HepG2 (cell line): ENCODE measurements around the gene LTBR. TPM values are rescaled to one million over a fixed set of nuclear protein-coding genes. Genes with fewer than 3 reads are reported as not detected.

Experiments
- ATAC-seq: fragments of 200-7000 bp; cut with Tn5 transposase; 3 replicates; pipeline ENCODE4 v1.9.1; 2020; ENCODE audit warnings: mild to moderate bottlenecking, moderate library complexity
- BruUV-seq: library from RNA; stranded (reverse); fragments of 400-500 nt; replicated peaks from 2 replicates; lab custom pipeline; 2021; lab: Mats Ljungman, UMichigan
- CTCF ChIA-PET: fragments of 300-600 bp; formaldehyde crosslinking; extraction: SDS; loops from one replicate; lab custom pipeline; 2021; ENCODE audit warnings: low total read pairs, inconsistent platforms, low intra/inter-chr PET ratio; lab: Yijun Ruan, JAX
- POLR2A ChIA-PET: fragments of 350-600 bp; sonication (Branson Sonifier 250); formaldehyde crosslinking; loops from one replicate; lab custom pipeline; 2020; ENCODE audit warnings: antibody characterized with exemption, inconsistent platforms; lab: Yijun Ruan, JAX
- DNase-seq: peaks from one replicate; pipeline ENCODE4 v3.0.0-alpha.2; 2015; ENCODE audit warnings: low spot score
- FAIRE-seq: peaks from 3 replicates; lab custom pipeline; 2011; peaks lifted over from hg19 to GRCh38; lab: Jason Lieb, UNC
- H2AFZ ChIP-seq: one replicate; pipeline ENCODE4 v1.6.1; 2011; ENCODE audit warnings: low read length, inconsistent platforms
- H3K27ac ChIP-seq: fragments of 300-600 bp; 3 replicates; pipeline ENCODE4 v1.8.0; 2011; ENCODE audit warnings: mixed run types, mild to moderate bottlenecking, mixed read lengths, low read length, inconsistent platforms; ENCODE audit not compliant: insufficient read depth; ENCODE audit errors: extremely low read length
- H3K27me3 ChIP-seq, 2 experiments: fragments of 200-600 bp in 1 of 2; 2 replicates in 1 of 2; 3 replicates in 1 of 2; pipeline versions ENCODE4 v1.6.0 to v1.8.0; 2011; ENCODE audit warnings: low read length in 2 of 2, mild to moderate bottlenecking in 2 of 2, moderate library complexity in 2 of 2, inconsistent platforms in 1 of 2; ENCODE audit not compliant: insufficient read depth in 2 of 2, control insufficient read depth in 1 of 2
- H3K36me3 ChIP-seq, 2 experiments: fragments of 200-600 bp in 1 of 2; replicated peaks in 1 of 2; 2 replicates in 1 of 2; 3 replicates in 1 of 2; pipeline versions ENCODE4 v1.5.1 to v1.8.0; 2011; ENCODE audit warnings: low read length in 2 of 2, inconsistent platforms in 1 of 2; ENCODE audit not compliant: insufficient read depth in 2 of 2, control insufficient read depth in 1 of 2
- H3K4me1 ChIP-seq: 2 replicates; pipeline ENCODE4 v1.5.1; 2012; ENCODE audit warnings: low read length, inconsistent platforms; ENCODE audit not compliant: insufficient read depth
- H3K4me2 ChIP-seq: 2 replicates; pipeline ENCODE4 v1.6.0; 2011; ENCODE audit warnings: low read depth, low read length, inconsistent platforms
- H3K4me3 ChIP-seq, 3 experiments: fragments of 200-600 bp in 1 of 3; sonication (generic), shearing (Covaris generic) in 1 of 3; replicated peaks in 1 of 3; 2 replicates each; pipeline ENCODE4 v1.5.1; 2011 to 2016; ENCODE audit warnings: low read length in 3 of 3, inconsistent platforms in 2 of 3, low read depth in 2 of 3, mild to moderate bottlenecking in 2 of 3, control low read depth in 1 of 3, mixed read lengths in 1 of 3; ENCODE audit not compliant: insufficient read depth in 1 of 3
- H3K79me2 ChIP-seq: one replicate; pipeline ENCODE4 v1.6.1; 2011; ENCODE audit warnings: low read length, inconsistent platforms; ENCODE audit not compliant: insufficient read depth
- H3K9ac ChIP-seq: 2 replicates; pipeline ENCODE4 v1.6.0; 2011; ENCODE audit warnings: mild to moderate bottlenecking, low read depth, low read length, inconsistent platforms; ENCODE audit not compliant: insufficient read depth
- H3K9me3 ChIP-seq: 2 replicates; pipeline ENCODE4 v1.5.1; 2012; ENCODE audit warnings: mild to moderate bottlenecking, low read length
- H4K20me1 ChIP-seq: 2 replicates; pipeline ENCODE4 v1.6.0; 2011; ENCODE audit warnings: inconsistent platforms, mild to moderate bottlenecking, low read length, moderate library complexity; ENCODE audit not compliant: insufficient read depth
- AKAP8 ChIP-seq: sonication (generic); formaldehyde crosslinking; IDR thresholded peaks from 2 replicates; pipeline ENCODE4 v1.5.1; 2020; ENCODE audit warnings: mild to moderate bottlenecking, missing genetic modification reagents
- BRCA1 ChIP-seq: sonication (generic); formaldehyde crosslinking; IDR thresholded peaks from 2 replicates; pipeline ENCODE4 v1.4.0; 2020; ENCODE audit warnings: missing genetic modification reagents
- ISX ChIP-seq: sonication (generic); formaldehyde crosslinking; conservative IDR thresholded peaks from 2 replicates; pipeline ENCODE4 v1.5.0; 2020; ENCODE audit warnings: missing genetic modification reagents
- KMT2B ChIP-seq: IDR thresholded peaks from 2 replicates; pipeline ENCODE4 v1.6.1; 2016; ENCODE audit warnings: missing genetic modification reagents, missing compliant biosample characterization
- NONO ChIP-seq, 2 experiments: fragments of 450-650 bp in 1 of 2; sonication (generic) in 1 of 2; formaldehyde crosslinking in 1 of 2; IDR thresholded peaks in 1 of 2; conservative IDR thresholded peaks in 1 of 2; 2 replicates each; pipeline versions ENCODE4 v1.6.1 to v1.8.0; 2017 to 2022; ENCODE audit warnings: mild to moderate bottlenecking in 1 of 2, missing genetic modification reagents in 1 of 2, moderate library complexity in 1 of 2
- RFXAP ChIP-seq: sonication (generic); formaldehyde crosslinking; IDR thresholded peaks from 2 replicates; pipeline ENCODE4 v1.4.0; 2020; ENCODE audit warnings: missing genetic modification reagents, borderline replicate concordance
- SALL1 ChIP-seq: sonication (generic); formaldehyde crosslinking; IDR thresholded peaks from 2 replicates; pipeline ENCODE4 v1.8.0; 2022; ENCODE audit warnings: mild to moderate bottlenecking, missing genetic modification reagents
- SOX6 ChIP-seq, 2 experiments: fragments of 450-650 bp in 1 of 2; sonication (generic) in 1 of 2; formaldehyde crosslinking in 1 of 2; IDR thresholded peaks; 2 replicates each; pipeline versions ENCODE4 v1.4.0 to v1.6.1; 2017 to 2020; ENCODE audit warnings: antibody characterized with exemption in 1 of 2, mild to moderate bottlenecking in 1 of 2, missing genetic modification reagents in 1 of 2
- SP5 ChIP-seq: IDR thresholded peaks from 2 replicates; pipeline ENCODE4 v1.6.1; 2016; ENCODE audit warnings: low read depth, borderline replicate concordance
- TCF7 ChIP-seq: sonication (generic); IDR thresholded peaks from 2 replicates; pipeline ENCODE4 v1.6.1; 2016; ENCODE audit warnings: antibody characterized with exemption, low read depth
- ZBTB7A ChIP-seq: sonication (generic); formaldehyde crosslinking; IDR thresholded peaks from 2 replicates; pipeline ENCODE4 v1.8.0; 2022; ENCODE audit warnings: mild to moderate bottlenecking, missing genetic modification reagents
- ZFP82 ChIP-seq: sonication (generic); formaldehyde crosslinking; IDR thresholded peaks from 2 replicates; pipeline ENCODE4 v1.5.1; 2020; ENCODE audit warnings: mild to moderate bottlenecking, missing genetic modification reagents, borderline replicate concordance
- ZFX ChIP-seq: sonication (generic); formaldehyde crosslinking; IDR thresholded peaks from 2 replicates; pipeline ENCODE4 v1.4.0; 2020; ENCODE audit warnings: mild to moderate bottlenecking, low read depth, missing genetic modification reagents, moderate library complexity
- ZNF232 ChIP-seq: sonication (generic); formaldehyde crosslinking; IDR thresholded peaks from 2 replicates; pipeline ENCODE4 v1.4.0; 2020; ENCODE audit warnings: missing genetic modification reagents, borderline replicate concordance
- ZNF451 ChIP-seq: sonication (generic); formaldehyde crosslinking; IDR thresholded peaks from 2 replicates; pipeline ENCODE4 v1.5.0; 2020; ENCODE audit warnings: mild to moderate bottlenecking, missing genetic modification reagents
- ZNF577 ChIP-seq: sonication (generic); formaldehyde crosslinking; IDR thresholded peaks from 2 replicates; pipeline ENCODE4 v1.4.0; 2020; ENCODE audit warnings: mild to moderate bottlenecking, low read depth, missing genetic modification reagents, borderline replicate concordance
- ZNF644 ChIP-seq: IDR thresholded peaks from 2 replicates; pipeline ENCODE4 v1.6.1; 2016; ENCODE audit warnings: low read depth
- WGBS: methylation state at CpG from one replicate; pipeline ENCODE4 v1.1.6; 2017; ENCODE audit warnings: low lambda C conversion rate; 5-methylcytosine and 5-hydroxymethylcytosine counted together
- in situ Hi-C: cut with HindIII; loops from 2 replicates; pipeline ENCODE4 v1.10.0; 2017; ENCODE audit warnings: low pct_unique_long_range_greater_than_20kb; ENCODE audit not compliant: extremely low pct_ligation_motif_present
- intact Hi-C: fragments of 100-400 bp; cut with micrococcal nuclease; formaldehyde crosslinking; loops from one replicate; pipeline ENCODE4 v1.10.0; 2022; ENCODE audit not compliant: unreplicated experiment
- polyA plus RNA-seq, 8 experiments: library from polyadenylated mRNA; depleted of rRNA in 3 of 8; stranded (reverse) in 7 of 8; unstranded in 1 of 8; fragments of >200 nt; fragmentation: Illumina TruSeq in 4 of 8; extraction: Trizol in 4 of 8; gene quantifications; 2 replicates each; pipeline versions ENCODE4 v1.2.1 to v1.2.3, GENCODE V29; 2011 to 2016; ENCODE audit warnings: low read depth in 4 of 8, missing spikeins in 1 of 8, mixed read lengths in 1 of 8; ENCODE audit not compliant: insufficient read depth in 1 of 8
- total RNA-seq, 5 experiments: library from RNA; depleted of rRNA; stranded (reverse); fragments of >200 nt; fragmentation: Illumina TruSeq; extraction: Trizol; gene quantifications; 2 replicates each; pipeline ENCODE4 v1.2.3, GENCODE V29; 2016; ENCODE audit warnings: low read depth in 1 of 5
- TF ChIP-seq, protein P1 (sequence below): IDR thresholded peaks from 2 replicates; pipeline ENCODE4 v1.6.1; 2018; ENCODE audit warnings: missing genetic modification reagents, mild to moderate bottlenecking, missing compliant biosample characterization
- TF ChIP-seq, protein P2 (sequence below): sonication (generic); formaldehyde crosslinking; IDR thresholded peaks from 2 replicates; pipeline ENCODE4 v1.8.1; 2023; ENCODE audit warnings: mild to moderate bottlenecking, missing genetic modification reagents
- TF ChIP-seq, protein P3 (sequence below): sonication (generic); formaldehyde crosslinking; IDR thresholded peaks from 2 replicates; pipeline ENCODE4 v1.8.0; 2022; ENCODE audit warnings: mild to moderate bottlenecking, missing genetic modification reagents

Gene LTBR
- total and polyA plus RNA-seq, 2 of the 13 experiments (the other 11 are each of a cell fraction or from before 2014, with no cell fraction given): 31.4 to 34.8 TPM

DNA sequence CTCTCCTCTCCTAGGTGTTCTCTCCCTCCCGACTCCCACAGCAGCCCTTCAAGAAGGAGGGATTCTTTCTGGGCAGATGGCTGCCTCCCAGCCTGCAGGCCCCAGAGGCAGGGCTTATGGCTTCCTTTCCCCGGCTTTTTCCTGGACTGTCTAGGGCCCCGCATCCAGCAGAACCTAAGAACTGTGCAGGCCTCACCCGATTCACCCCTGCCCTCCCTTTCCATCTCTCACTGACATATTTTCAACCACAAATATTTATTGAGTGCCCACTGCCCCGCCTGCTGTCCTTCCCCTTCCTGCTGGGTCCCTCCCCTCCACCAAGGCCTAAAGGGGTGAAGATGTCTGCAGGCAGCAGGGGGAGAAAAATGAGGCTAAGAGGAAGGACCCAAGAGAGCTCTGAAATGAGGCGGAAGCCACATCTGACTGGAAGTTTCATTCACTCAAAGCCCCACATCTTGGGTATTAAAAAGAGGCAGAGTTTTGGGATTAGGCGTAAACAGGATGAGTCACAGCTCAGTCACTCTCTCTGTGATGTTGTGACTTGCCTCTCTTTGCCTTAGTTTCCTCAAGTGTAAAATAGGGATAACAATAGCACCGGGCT lies 11.5 kb upstream of the LTBR start:
- ChIA-PET POLR2A (interaction anchor here (0.6 to 7.5 kb wide), 5 partner anchors 9 to 62 kb away, joined by 3 to 278 read pairs (median 15); partner anchors contain the start of genes LTBR, PLEKHG6 and TNFRSF1A), CTCF (interaction anchor here (1.8 kb wide), 1 partner anchor 37 kb away, joined by 4 read pairs; no protein-coding TSS in a partner anchor)
- Histone ChIP-seq H3K4me2 (peak overlapping the region; percentile 98), H3K79me2 (no peaks in the 10 kb centered on the region), H2AFZ (no peak overlapping the region), H3K9ac (peak overlapping the region; percentile 82), H3K9me3 (no peaks in the 10 kb centered on the region), H3K4me1 (peaks cover 96% of the 10 kb centered on the region), H3K36me3 (no peaks in the 10 kb centered on the region), H3K27ac (peak overlapping the region; percentile 96), H3K4me3 (peak overlapping the region; percentile 24 to 73 (median 24); a peak in 5 of 6 replicates), H3K27me3 (peaks cover 0 to 21% of the 10 kb centered on the region in 2 experiments; a peak in 3 of 5 replicates), H4K20me1 (no peaks in the 10 kb centered on the region)
- 1% methylated on average over 8 of the region's 8 CpGs for WGBS
- DNase-seq: peak; percentile 91
- in situ Hi-C loops (loop anchor here (5.0 kb wide), 1 partner anchor 35 kb away; no protein-coding TSS in a partner anchor), intact Hi-C loops (loop anchor here (1.0 kb wide), 1 partner anchor 13 kb away; no protein-coding TSS in a partner anchor)
- FAIRE-seq: peak; percentile 88
- peak; percentile 44 for ATAC-seq
- no TSS peak for BruUV-seq
- TF ChIP-seq ZNF644 (CRISPR knock-in tag): 0 out of 2 replicates have a peak, but pooled peaks have one; percentile 7
- TF ChIP-seq SOX6 (IDR thresholded peaks at IDR 0.05): no peak
- TF ChIP-seq SOX6 (CRISPR knock-in tag; IDR thresholded peaks at IDR 0.05): peak; percentile 61; the same call in 1 of the 2 replicates
- TF ChIP-seq AKAP8: 0 out of 2 replicates have a peak, but pooled peaks have one; percentile 29
- TF ChIP-seq SP5 (CRISPR knock-in tag): peak; percentile 100
- TF ChIP-seq, protein P1, sequence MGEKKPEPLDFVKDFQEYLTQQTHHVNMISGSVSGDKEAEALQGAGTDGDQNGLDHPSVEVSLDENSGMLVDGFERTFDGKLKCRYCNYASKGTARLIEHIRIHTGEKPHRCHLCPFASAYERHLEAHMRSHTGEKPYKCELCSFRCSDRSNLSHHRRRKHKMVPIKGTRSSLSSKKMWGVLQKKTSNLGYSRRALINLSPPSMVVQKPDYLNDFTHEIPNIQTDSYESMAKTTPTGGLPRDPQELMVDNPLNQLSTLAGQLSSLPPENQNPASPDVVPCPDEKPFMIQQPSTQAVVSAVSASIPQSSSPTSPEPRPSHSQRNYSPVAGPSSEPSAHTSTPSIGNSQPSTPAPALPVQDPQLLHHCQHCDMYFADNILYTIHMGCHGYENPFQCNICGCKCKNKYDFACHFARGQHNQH (CRISPR knock-in tag): peak; percentile 41; the same call in 1 of the 2 replicates
- 0 out of 2 replicates have a peak, but pooled peaks have one; percentile 34 for TF ChIP-seq KMT2B (CRISPR knock-in tag)
- TF ChIP-seq SALL1 (CRISPR knock-in tag): peak; percentile 99
- no peak for TF ChIP-seq NONO (IDR thresholded peaks at IDR 0.05)
- no peak for TF ChIP-seq NONO (CRISPR knock-in tag; conservative IDR thresholded peaks at IDR 0.05)
- TF ChIP-seq TCF7: 0 out of 2 replicates have a peak, but pooled peaks have one; percentile 21
- TF ChIP-seq ZFP82: no peak
- TF ChIP-seq, protein P2, sequence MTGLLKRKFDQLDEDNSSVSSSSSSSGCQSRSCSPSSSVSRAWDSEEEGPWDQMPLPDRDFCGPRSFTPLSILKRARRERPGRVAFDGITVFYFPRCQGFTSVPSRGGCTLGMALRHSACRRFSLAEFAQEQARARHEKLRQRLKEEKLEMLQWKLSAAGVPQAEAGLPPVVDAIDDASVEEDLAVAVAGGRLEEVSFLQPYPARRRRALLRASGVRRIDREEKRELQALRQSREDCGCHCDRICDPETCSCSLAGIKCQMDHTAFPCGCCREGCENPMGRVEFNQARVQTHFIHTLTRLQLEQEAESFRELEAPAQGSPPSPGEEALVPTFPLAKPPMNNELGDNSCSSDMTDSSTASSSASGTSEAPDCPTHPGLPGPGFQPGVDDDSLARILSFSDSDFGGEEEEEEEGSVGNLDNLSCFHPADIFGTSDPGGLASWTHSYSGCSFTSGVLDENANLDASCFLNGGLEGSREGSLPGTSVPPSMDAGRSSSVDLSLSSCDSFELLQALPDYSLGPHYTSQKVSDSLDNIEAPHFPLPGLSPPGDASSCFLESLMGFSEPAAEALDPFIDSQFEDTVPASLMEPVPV (CRISPR knock-in tag): no peak
- TF ChIP-seq BRCA1 (CRISPR knock-in tag): 0 out of 2 replicates have a peak, but pooled peaks have one; percentile 25
- TF ChIP-seq ZNF451: no peak
- TF ChIP-seq RFXAP (CRISPR knock-in tag): no peak
- TF ChIP-seq, protein P3, sequence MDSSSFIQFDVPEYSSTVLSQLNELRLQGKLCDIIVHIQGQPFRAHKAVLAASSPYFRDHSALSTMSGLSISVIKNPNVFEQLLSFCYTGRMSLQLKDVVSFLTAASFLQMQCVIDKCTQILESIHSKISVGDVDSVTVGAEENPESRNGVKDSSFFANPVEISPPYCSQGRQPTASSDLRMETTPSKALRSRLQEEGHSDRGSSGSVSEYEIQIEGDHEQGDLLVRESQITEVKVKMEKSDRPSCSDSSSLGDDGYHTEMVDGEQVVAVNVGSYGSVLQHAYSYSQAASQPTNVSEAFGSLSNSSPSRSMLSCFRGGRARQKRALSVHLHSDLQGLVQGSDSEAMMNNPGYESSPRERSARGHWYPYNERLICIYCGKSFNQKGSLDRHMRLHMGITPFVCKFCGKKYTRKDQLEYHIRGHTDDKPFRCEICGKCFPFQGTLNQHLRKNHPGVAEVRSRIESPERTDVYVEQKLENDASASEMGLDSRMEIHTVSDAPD (CRISPR knock-in tag): no peak
- peak; percentile 92 for TF ChIP-seq ZFX
- TF ChIP-seq ISX (CRISPR knock-in tag): no peak
- no peak for TF ChIP-seq ZNF577 (CRISPR knock-in tag)
- no peak; the same call in 1 of the 2 replicates for TF ChIP-seq ZNF232 (CRISPR knock-in tag)
- peak; percentile 47; the same call in 1 of the 2 replicates for TF ChIP-seq ZBTB7A (CRISPR knock-in tag)
